ENCODE results near the gene MGMT. TPM values are rescaled to one million over a fixed set of nuclear protein-coding genes. Genes with fewer than 3 reads are reported as not detected.
A peak's percentile ranks its signal among the peaks of the same experiment; 100 is the strongest.

Gene MGMT
- total and polyA plus RNA-seq, 2 of the 4 experiments (the other 2 are of a cell fraction): 11.5 to 17.8 TPM

DNA sequence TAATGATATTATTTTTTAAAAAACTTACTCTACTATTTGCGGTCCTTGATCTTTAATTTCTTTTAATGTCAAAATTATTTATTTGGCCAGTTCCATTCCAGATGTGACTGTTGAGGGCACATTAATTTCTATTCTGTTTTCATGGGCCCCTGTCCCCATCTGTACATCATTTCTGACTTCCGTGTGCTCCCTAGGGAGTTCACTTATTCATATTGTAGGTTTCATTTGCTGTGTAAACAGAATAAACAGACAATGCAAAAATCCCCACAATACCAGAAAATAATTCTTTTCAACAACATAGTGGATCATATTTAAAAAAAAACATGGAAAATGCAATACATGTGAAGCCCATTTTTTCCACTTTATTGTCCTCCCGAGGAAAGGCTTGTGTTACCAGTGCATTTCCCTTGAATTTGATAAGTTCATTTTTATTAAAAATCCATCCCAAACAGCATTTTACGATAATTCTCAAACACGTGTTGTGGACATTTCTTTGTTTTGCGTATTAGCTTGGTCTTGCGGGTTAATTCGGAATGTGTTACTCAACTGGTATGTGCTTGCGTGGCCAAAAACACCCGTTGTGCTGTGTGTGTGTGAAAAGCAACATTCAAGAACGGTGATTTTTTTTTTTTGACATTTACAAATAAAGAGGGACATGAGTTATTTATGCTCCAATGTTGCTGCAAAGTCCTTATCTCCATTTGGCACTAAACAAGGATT lies 138.4 kb downstream of the MGMT start:
- POLR2A ChIA-PET (ENCODE audit: unreplicated experiment): no interaction called here
- TF ChIP-seq FOS (IDR thresholded peaks at IDR 0.05; ENCODE audit: low read depth, low read length) (no peak), RFX5 (IDR thresholded peaks at IDR 0.05; ENCODE audit: low read depth, low read length) (no peak), CEBPB (IDR thresholded peaks at IDR 0.05; ENCODE audit: low read depth, low read length) (no peak), NFE2L2 (IDR thresholded peaks at IDR 0.05; ENCODE audit: low read depth, low read length) (no peak)
- TF ChIP-seq, protein P1, sequence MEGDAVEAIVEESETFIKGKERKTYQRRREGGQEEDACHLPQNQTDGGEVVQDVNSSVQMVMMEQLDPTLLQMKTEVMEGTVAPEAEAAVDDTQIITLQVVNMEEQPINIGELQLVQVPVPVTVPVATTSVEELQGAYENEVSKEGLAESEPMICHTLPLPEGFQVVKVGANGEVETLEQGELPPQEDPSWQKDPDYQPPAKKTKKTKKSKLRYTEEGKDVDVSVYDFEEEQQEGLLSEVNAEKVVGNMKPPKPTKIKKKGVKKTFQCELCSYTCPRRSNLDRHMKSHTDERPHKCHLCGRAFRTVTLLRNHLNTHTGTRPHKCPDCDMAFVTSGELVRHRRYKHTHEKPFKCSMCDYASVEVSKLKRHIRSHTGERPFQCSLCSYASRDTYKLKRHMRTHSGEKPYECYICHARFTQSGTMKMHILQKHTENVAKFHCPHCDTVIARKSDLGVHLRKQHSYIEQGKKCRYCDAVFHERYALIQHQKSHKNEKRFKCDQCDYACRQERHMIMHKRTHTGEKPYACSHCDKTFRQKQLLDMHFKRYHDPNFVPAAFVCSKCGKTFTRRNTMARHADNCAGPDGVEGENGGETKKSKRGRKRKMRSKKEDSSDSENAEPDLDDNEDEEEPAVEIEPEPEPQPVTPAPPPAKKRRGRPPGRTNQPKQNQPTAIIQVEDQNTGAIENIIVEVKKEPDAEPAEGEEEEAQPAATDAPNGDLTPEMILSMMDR (conservative IDR thresholded peaks at IDR 0.05; ENCODE audit: low read depth, low read length): no peak
- Histone ChIP-seq H3K14ac (replicated peaks; ENCODE audit: low read depth, low read length) (no peak overlapping the region), H3K27ac (ENCODE audit: insufficient read depth, low read length) (no peak overlapping the region), H2AFZ (replicated peaks; ENCODE audit: low read length, poor library complexity) (no peak overlapping the region), H3K9me3 (ENCODE audit: control insufficient read depth, insufficient read depth, low read length) (no peaks in the 10 kb centered on the region), H2BK20ac (ENCODE audit: low read depth, low read length) (no peak overlapping the region), H3K79me1 (ENCODE audit: low read depth in 1 of 2, low read length in 2 of 2) (no peaks in the 10 kb centered on the region), H3K9me1 (ENCODE audit: insufficient read depth, low read length) (no peaks in the 10 kb centered on the region; the same call in 1 of the 2 replicates), H4K91ac (ENCODE audit: insufficient read depth, low read depth, low read length) (no peak overlapping the region), H2BK5ac (ENCODE audit: low read depth, low read length, poor library complexity, severe bottlenecking) (no peak overlapping the region), H3K4me3 (ENCODE audit: insufficient read depth, low read depth, low read length) (no peak overlapping the region), H4K20me1 (ENCODE audit: insufficient read depth, low read length) (no peaks in the 10 kb centered on the region), H3K18ac (ENCODE audit: low read depth, low read length) (no peak overlapping the region), H3K23ac (ENCODE audit: low read depth, low read length) (no peak overlapping the region), H2AK5ac (ENCODE audit: low read depth, low read length) (no peak overlapping the region), H3K9ac (ENCODE audit: low read depth, low read length) (no peak overlapping the region), H3K36me3 (ENCODE audit: control insufficient read depth, insufficient read depth, low read length) (no peaks in the 10 kb centered on the region), H3K27me3 (ENCODE audit: control insufficient read depth, insufficient read depth, low read length) (no peaks in the 10 kb centered on the region), H3K4me2 (ENCODE audit: low read depth, low read length) (no peak overlapping the region), H3K4me1 (ENCODE audit: control insufficient read depth, insufficient read depth, low read length) (no peaks in the 10 kb centered on the region), H3K4ac (ENCODE audit: low read depth, low read length) (no peak overlapping the region), H2BK15ac (ENCODE audit: low read depth, low read length) (no peak overlapping the region), H2BK120ac (ENCODE audit: low read depth, low read length) (no peak overlapping the region), H4K8ac (ENCODE audit: low read depth in 2 of 2, low read length in 2 of 2) (no peak overlapping the region), H4K5ac (ENCODE audit: low read depth, low read length) (no peak overlapping the region), H2AK9ac (replicated peaks; ENCODE audit: low read depth, low read length, poor library complexity) (no peak overlapping the region), H3K56ac (ENCODE audit: extremely low read depth, insufficient read depth, low read length) (no peak overlapping the region)
- intact Hi-C loops (cut with micrococcal nuclease) (no loop called here), in situ Hi-C loops (cut with MboI; ENCODE audit: low sequenced_read_pairs) (no loop called here), dilution Hi-C loops (cut with HindIII; ENCODE audit: low sequenced_read_pairs, unreplicated experiment) (no loop called here)
- DNase-seq (peak; percentile 5), ATAC-seq (ENCODE audit: low read depth) (no peak)
- CTCF ChIA-PET: no interaction called here
- no TSS peak for BruUV-seq (replicated peaks)
- 86% methylated on average over 1 of the region's 11 CpGs; no CpG with 5 or more reads in 1 of the 2 experiments for WGBS, 2 experiments (ENCODE audit: extremely low coverage in 2 of 2, insufficient read length in 1 of 2)

Data from IMR-90 (cell line).